ENCODE results near the gene SH3GL3.

- TF ChIP-seq CTCF (IDR thresholded peaks at IDR 0.05) = no peak
- no peak for TF ChIP-seq POLR2A (IDR thresholded peaks at IDR 0.05)
These were observed 163.0 kb downstream of the SH3GL3 start for GRCh38 chr15:83610132-83610531.
